Calu3 (cell line): ENCODE results near the gene PTPRN2. TPM values are rescaled to one million over a fixed set of nuclear protein-coding genes. Genes with fewer than 3 reads are reported as not detected.

Source experiments
- BruUV-seq: library from RNA; stranded (reverse); fragments of 400-500 nt; replicated peaks from 2 replicates; lab custom pipeline; 2021; lab: Mats Ljungman, UMichigan
- CTCF ChIA-PET: fragments of 300-600 bp; sonication (Branson Sonifier 250); formaldehyde crosslinking; loops from one replicate; lab custom pipeline; 2022; ENCODE audit warnings: antibody characterized with exemption; lab: Charles Lee
- DNase-seq: peaks from one replicate; pipeline ENCODE4 v3.0.0; 2022
- H3K27ac Mint-ChIP-seq: one replicate; pipeline ENCODE4 v1.8.0; 2022; ENCODE audit warnings: mixed read lengths; ENCODE audit not compliant: unreplicated experiment
- H3K27me3 Mint-ChIP-seq: one replicate; pipeline ENCODE4 v1.8.0; 2022; ENCODE audit warnings: mixed read lengths; ENCODE audit not compliant: unreplicated experiment
- H3K36me3 Mint-ChIP-seq: one replicate; pipeline ENCODE4 v1.8.0; 2022; ENCODE audit warnings: mild to moderate bottlenecking, moderate library complexity, mixed read lengths; ENCODE audit not compliant: insufficient read depth, unreplicated experiment
- H3K4me1 Mint-ChIP-seq: one replicate; pipeline ENCODE4 v1.8.0; 2022; ENCODE audit warnings: mild to moderate bottlenecking, low read depth, mixed read lengths; ENCODE audit not compliant: unreplicated experiment
- H3K4me3 Mint-ChIP-seq: one replicate; pipeline ENCODE4 v1.8.0; 2022; ENCODE audit warnings: mild to moderate bottlenecking, low read depth, moderate library complexity, mixed read lengths; ENCODE audit not compliant: unreplicated experiment
- H3K9me3 Mint-ChIP-seq: one replicate; pipeline ENCODE4 v1.8.0; 2022; ENCODE audit warnings: low read depth, mixed read lengths; ENCODE audit not compliant: unreplicated experiment
- CTCF ChIP-seq: fragments of 200-600 bp; IDR thresholded peaks from one replicate; pipeline ENCODE4 v1.8.0; 2022; ENCODE audit warnings: antibody characterized with exemption; ENCODE audit not compliant: unreplicated experiment
- intact Hi-C: fragments of 100-400 bp; cut with micrococcal nuclease; formaldehyde crosslinking; loops from one replicate; pipeline ENCODE4 v1.10.0; 2022; ENCODE audit not compliant: unreplicated experiment
- total RNA-seq: library from RNA; stranded (reverse); gene quantifications from 2 replicates; pipeline ENCODE4 v1.2.3, GENCODE V29; 2022

PTPRN2 gene
- total RNA-seq, 1 experiment from 2014 or later: 2.0 TPM

GRCh38 chr7:158114056-158114850 lies 473.4 kb downstream of the PTPRN2 start:
- peaks cover 34% of the 10 kb centered on the region for H3K9me3 Mint-ChIP-seq
- H3K27ac Mint-ChIP-seq: no peak overlapping the region
- no peaks in the 10 kb centered on the region for H3K4me1 Mint-ChIP-seq
- no peak for TF ChIP-seq CTCF
- no TSS peak for BruUV-seq
- H3K27me3 Mint-ChIP-seq: no peaks in the 10 kb centered on the region
- no peak overlapping the region for H3K4me3 Mint-ChIP-seq
- no peaks in the 10 kb centered on the region for H3K36me3 Mint-ChIP-seq
- CTCF ChIA-PET: no interaction called here
- DNase-seq: no peak
- intact Hi-C loops: no loop called here

GRCh38 chr7:158113321-158114025 lies 474.1 kb downstream of the PTPRN2 start:
- CTCF ChIA-PET: no interaction called here
- DNase-seq: no peak
- H3K27ac Mint-ChIP-seq: no peak overlapping the region
- no peaks in the 10 kb centered on the region for H3K36me3 Mint-ChIP-seq
- intact Hi-C loops: no loop called here
- no TSS peak for BruUV-seq
- H3K27me3 Mint-ChIP-seq: no peaks in the 10 kb centered on the region
- peaks cover 31% of the 10 kb centered on the region for H3K9me3 Mint-ChIP-seq
- no peaks in the 10 kb centered on the region for H3K4me1 Mint-ChIP-seq
- TF ChIP-seq CTCF: no peak
- H3K4me3 Mint-ChIP-seq: no peak overlapping the region

GRCh38 chr7:158112571-158113320 lies 474.9 kb downstream of the PTPRN2 start:
- no peaks in the 10 kb centered on the region for H3K27me3 Mint-ChIP-seq
- intact Hi-C loops: no loop called here
- CTCF ChIA-PET: no interaction called here
- H3K4me1 Mint-ChIP-seq: no peaks in the 10 kb centered on the region
- H3K27ac Mint-ChIP-seq: no peak overlapping the region
- H3K4me3 Mint-ChIP-seq: no peak overlapping the region
- H3K9me3 Mint-ChIP-seq: peaks cover 38% of the 10 kb centered on the region
- TF ChIP-seq CTCF: no peak
- no TSS peak for BruUV-seq
- H3K36me3 Mint-ChIP-seq: no peaks in the 10 kb centered on the region
- DNase-seq: no peak

GRCh38 chr7:158111906-158112570 lies 475.6 kb downstream of the PTPRN2 start:
- intact Hi-C loops: no loop called here
- H3K9me3 Mint-ChIP-seq: peaks cover 35% of the 10 kb centered on the region

More at GRCh38 chr7:158111906-158112570, 475.6 kb downstream of the PTPRN2 start:
- Mint-ChIP-seq H3K27ac (no peak overlapping the region), H3K4me3 (no peak overlapping the region), H3K36me3 (no peaks in the 10 kb centered on the region), H3K4me1 (no peaks in the 10 kb centered on the region), H3K27me3 (no peaks in the 10 kb centered on the region)
- TF ChIP-seq CTCF: no peak
- CTCF ChIA-PET: no interaction called here
- BruUV-seq: no TSS peak
- DNase-seq: no peak
